ENCODE data around the gene FGF16.

Gene FGF16

GRCh38 chrX:77441479-77441878 is 5.7 kb upstream of the FGF16 start:
- Histone ChIP-seq H3K4me3 (ENCODE audit: low read depth, low read length) (no peak overlapping the region), H3K36me3 (no peaks in the 10 kb centered on the region), H3K9me3 (no peaks in the 10 kb centered on the region), H3K27me3 (no peaks in the 10 kb centered on the region), H3K4me1 (no peaks in the 10 kb centered on the region)
- TF ChIP-seq CTCF (IDR thresholded peaks at IDR 0.05; ENCODE audit: low read depth, low read length), result no peak
- no peak for DNase-seq

- no peak for DNase-seq
- H3K27me3 ChIP-seq, result no peaks in the 10 kb centered on the region
- H3K36me3 ChIP-seq, result no peaks in the 10 kb centered on the region
Measured at GRCh38 chrX:77442728-77443127, 4.5 kb upstream of the FGF16 start.

GRCh38 chrX:77444075-77444474 is 3.1 kb upstream of the FGF16 start:
- TF ChIP-seq CTCF (IDR thresholded peaks at IDR 0.05; ENCODE audit: low read depth, low read length), result no peak
- Histone ChIP-seq H3K4me1 (no peaks in the 10 kb centered on the region), H3K9me3 (no peaks in the 10 kb centered on the region), H3K4me3 (ENCODE audit: low read depth, low read length) (no peak overlapping the region), H3K27me3 (no peaks in the 10 kb centered on the region), H3K36me3 (no peaks in the 10 kb centered on the region)
- DNase-seq, result no peak

More at GRCh38 chrX:77442728-77443127, 4.5 kb upstream of the FGF16 start:
- no peak overlapping the region for H3K4me3 ChIP-seq (ENCODE audit: low read depth, low read length)
- TF ChIP-seq CTCF (IDR thresholded peaks at IDR 0.05; ENCODE audit: low read depth, low read length), result no peak
- no peaks in the 10 kb centered on the region for H3K9me3 ChIP-seq
- no peaks in the 10 kb centered on the region for H3K4me1 ChIP-seq

- TF ChIP-seq CTCF (IDR thresholded peaks at IDR 0.05; ENCODE audit: low read depth, low read length), result no peak
- no peaks in the 10 kb centered on the region for H3K27me3 ChIP-seq
- no peaks in the 10 kb centered on the region for H3K9me3 ChIP-seq
- no peak for DNase-seq
- H3K36me3 ChIP-seq, result no peaks in the 10 kb centered on the region
- no peaks in the 10 kb centered on the region for H3K4me1 ChIP-seq
- H3K4me3 ChIP-seq (ENCODE audit: low read depth, low read length), result no peak overlapping the region
Measured at GRCh38 chrX:77444545-77444944, 2.6 kb upstream of the FGF16 start.

GRCh38 chrX:77446029-77446585 is 1.1 kb upstream of the FGF16 start:
- no peaks in the 10 kb centered on the region for H3K9me3 ChIP-seq
- no peak for TF ChIP-seq CTCF (IDR thresholded peaks at IDR 0.05; ENCODE audit: low read depth, low read length)
- no peaks in the 10 kb centered on the region for H3K27me3 ChIP-seq
- H3K4me3 ChIP-seq (ENCODE audit: low read depth, low read length), result no peak overlapping the region
- H3K4me1 ChIP-seq, result no peaks in the 10 kb centered on the region
- no peaks in the 10 kb centered on the region for H3K36me3 ChIP-seq
- DNase-seq, result no peak

- H3K36me3 ChIP-seq, result no peaks in the 10 kb centered on the region
- no peak overlapping the region for H3K4me3 ChIP-seq (ENCODE audit: low read depth, low read length)
- TF ChIP-seq CTCF (IDR thresholded peaks at IDR 0.05; ENCODE audit: low read depth, low read length), result no peak
- H3K27me3 ChIP-seq, result no peaks in the 10 kb centered on the region
- DNase-seq, result no peak
- no peaks in the 10 kb centered on the region for H3K9me3 ChIP-seq
- no peaks in the 10 kb centered on the region for H3K4me1 ChIP-seq
Measured at GRCh38 chrX:77447653-77448569, 722 bp downstream of the FGF16 start.

All from BE2C (cell line).